ENCODE measurements around the gene NECTIN2. TPM values are rescaled to one million over a fixed set of nuclear protein-coding genes. Genes with fewer than 3 reads are reported as not detected.
"Not testable (repeated sequence)": the region's sequence is repeated elsewhere in the genome, so short reads cannot be mapped to it uniquely, and the experiment has no call there.

Gene NECTIN2
- total and polyA plus RNA-seq, 2 donors (not counting 1 experiment from before 2014, with no cell fraction given), result 0.15 to 0.32 TPM

DNA sequence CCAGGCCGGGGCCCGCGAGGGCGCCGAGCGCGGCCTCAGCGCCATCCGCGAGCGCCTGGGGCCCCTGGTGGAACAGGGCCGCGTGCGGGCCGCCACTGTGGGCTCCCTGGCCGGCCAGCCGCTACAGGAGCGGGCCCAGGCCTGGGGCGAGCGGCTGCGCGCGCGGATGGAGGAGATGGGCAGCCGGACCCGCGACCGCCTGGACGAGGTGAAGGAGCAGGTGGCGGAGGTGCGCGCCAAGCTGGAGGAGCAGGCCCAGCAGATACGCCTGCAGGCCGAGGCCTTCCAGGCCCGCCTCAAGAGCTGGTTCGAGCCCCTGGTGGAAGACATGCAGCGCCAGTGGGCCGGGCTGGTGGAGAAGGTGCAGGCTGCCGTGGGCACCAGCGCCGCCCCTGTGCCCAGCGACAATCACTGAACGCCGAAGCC is 62.8 kb downstream of the NECTIN2 start:
- Histone ChIP-seq H3K9ac (ENCODE audit: low read length) (no peak overlapping the region), H4K20me1 (ENCODE audit: control insufficient read depth, insufficient read depth, low read length, poor library complexity, severe bottlenecking) (no peaks in the 10 kb centered on the region), H3K79me2 (ENCODE audit: control insufficient read depth, insufficient read depth, low read length) (no peaks in the 10 kb centered on the region), H2AFZ (ENCODE audit: insufficient read depth, low read depth, low read length, poor library complexity, severe bottlenecking) (no peak overlapping the region), H3K27ac (ENCODE audit: low read length in 2 of 2) (no peak overlapping the region), H3K36me3 (replicated peaks in 1 of 2; ENCODE audit: control extremely low read depth in 1 of 2, control insufficient read depth in 1 of 2, extremely low read depth in 1 of 2, insufficient read depth in 2 of 2, low read length in 1 of 2) (no peaks in the 10 kb centered on the region), H3K4me3 (ENCODE audit: control extremely low read depth in 1 of 5, extremely low read depth in 1 of 5, insufficient read depth in 1 of 5, low read depth in 2 of 5, low read length in 4 of 5) (no peak overlapping the region), H3K9me3 (ENCODE audit: control extremely low read depth in 1 of 3, control insufficient read depth in 2 of 3, insufficient read depth in 1 of 3, low read length in 2 of 3) (peaks cover 0 to 4% (median 0%) of the 10 kb centered on the region in 3 donors), H3K4me1 (ENCODE audit: control insufficient read depth in 2 of 2, insufficient read depth in 2 of 2, low read length in 2 of 2) (peaks cover 15 to 16% of the 10 kb centered on the region in 2 donors), H3K27me3 (replicated peaks in 1 of 4; ENCODE audit: control extremely low read depth in 1 of 4, control insufficient read depth in 3 of 4, insufficient read depth in 4 of 4, low read length in 3 of 4) (peaks cover 0 to 39% (median 10%) of the 10 kb centered on the region in 4 experiments), H3K4me2 (replicated peaks; ENCODE audit: low read depth, low read length, poor library complexity, severe bottlenecking) (no peak overlapping the region)
- H3K4me1 Mint-ChIP-seq, result peaks cover 13% of the 10 kb centered on the region
- TF ChIP-seq, protein P1, sequence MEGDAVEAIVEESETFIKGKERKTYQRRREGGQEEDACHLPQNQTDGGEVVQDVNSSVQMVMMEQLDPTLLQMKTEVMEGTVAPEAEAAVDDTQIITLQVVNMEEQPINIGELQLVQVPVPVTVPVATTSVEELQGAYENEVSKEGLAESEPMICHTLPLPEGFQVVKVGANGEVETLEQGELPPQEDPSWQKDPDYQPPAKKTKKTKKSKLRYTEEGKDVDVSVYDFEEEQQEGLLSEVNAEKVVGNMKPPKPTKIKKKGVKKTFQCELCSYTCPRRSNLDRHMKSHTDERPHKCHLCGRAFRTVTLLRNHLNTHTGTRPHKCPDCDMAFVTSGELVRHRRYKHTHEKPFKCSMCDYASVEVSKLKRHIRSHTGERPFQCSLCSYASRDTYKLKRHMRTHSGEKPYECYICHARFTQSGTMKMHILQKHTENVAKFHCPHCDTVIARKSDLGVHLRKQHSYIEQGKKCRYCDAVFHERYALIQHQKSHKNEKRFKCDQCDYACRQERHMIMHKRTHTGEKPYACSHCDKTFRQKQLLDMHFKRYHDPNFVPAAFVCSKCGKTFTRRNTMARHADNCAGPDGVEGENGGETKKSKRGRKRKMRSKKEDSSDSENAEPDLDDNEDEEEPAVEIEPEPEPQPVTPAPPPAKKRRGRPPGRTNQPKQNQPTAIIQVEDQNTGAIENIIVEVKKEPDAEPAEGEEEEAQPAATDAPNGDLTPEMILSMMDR (IDR thresholded peaks at IDR 0.05), result no peak
- TF ChIP-seq EZH2 (IDR thresholded peaks at IDR 0.05; ENCODE audit: borderline replicate concordance, insufficient read depth, low read depth, low read length, poor library complexity, severe bottlenecking), result no peak
- no peaks in the 10 kb centered on the region for H3K9me3 Mint-ChIP-seq (ENCODE audit: insufficient read depth)
- H3K4me3 Mint-ChIP-seq, result no peak overlapping the region
- H3K27me3 Mint-ChIP-seq, result peaks cover 33% of the 10 kb centered on the region
- intact Hi-C loops (cut with micrococcal nuclease), result no loop called here
- H3K27ac Mint-ChIP-seq, result no peak overlapping the region
- WGBS (ENCODE audit: insufficient coverage), result 97% methylated on average over 44 of the region's 44 CpGs
- POLR2A ChIA-PET, result no interaction called here
- no peak for DNase-seq
- ATAC-seq (ENCODE audit: low read depth), result no peak
- CTCF ChIA-PET, result interaction anchor here (0.9 kb wide), 1 partner anchor 39 kb away, joined by 3 read pairs; no protein-coding TSS in a partner anchor

DNA sequence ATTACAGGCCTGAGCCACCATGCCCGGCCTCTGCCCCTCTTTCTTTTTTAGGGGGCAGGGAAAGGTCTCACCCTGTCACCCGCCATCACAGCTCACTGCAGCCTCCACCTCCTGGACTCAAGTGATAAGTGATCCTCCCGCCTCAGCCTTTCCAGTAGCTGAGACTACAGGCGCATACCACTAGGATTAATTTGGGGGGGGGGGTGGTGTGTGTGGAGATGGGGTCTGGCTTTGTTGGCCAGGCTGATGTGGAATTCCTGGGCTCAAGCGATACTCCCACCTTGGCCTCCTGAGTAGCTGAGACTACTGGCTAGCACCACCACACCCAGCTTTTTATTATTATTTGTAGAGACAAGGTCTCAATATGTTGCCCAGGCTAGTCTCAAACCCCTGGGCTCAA is 63.7 kb downstream of the NECTIN2 start:
- H3K27ac ChIP-seq (ENCODE audit: low read length in 2 of 2), result no peak overlapping the region
- Mint-ChIP-seq H3K27ac (no peak overlapping the region), H3K27me3 (peaks cover 39% of the 10 kb centered on the region), H3K4me1 (peaks cover 19% of the 10 kb centered on the region), H3K9me3 (ENCODE audit: insufficient read depth) (no peaks in the 10 kb centered on the region), H3K4me3 (no peak overlapping the region)
- ATAC-seq (ENCODE audit: low read depth) (no peak), DNase-seq (no peak)
- no peak overlapping the region for H3K4me2 ChIP-seq (replicated peaks; ENCODE audit: low read depth, low read length, poor library complexity, severe bottlenecking)
- intact Hi-C loops (cut with micrococcal nuclease), result no loop called here
- CTCF ChIA-PET, result interaction anchor here (0.6 to 1.1 kb wide), 3 partner anchors 38 to 1217 kb away, joined by 3 read pairs; no protein-coding TSS in a partner anchor
- peaks cover 0 to 47% (median 11%) of the 10 kb centered on the region in 4 experiments for H3K27me3 ChIP-seq (replicated peaks in 1 of 4; ENCODE audit: control extremely low read depth in 1 of 4, control insufficient read depth in 3 of 4, insufficient read depth in 4 of 4, low read length in 3 of 4)
- H3K36me3 ChIP-seq (replicated peaks in 1 of 2; ENCODE audit: control extremely low read depth in 1 of 2, control insufficient read depth in 1 of 2, extremely low read depth in 1 of 2, insufficient read depth in 2 of 2, low read length in 1 of 2), result no peaks in the 10 kb centered on the region
- no peaks in the 10 kb centered on the region for H3K79me2 ChIP-seq (ENCODE audit: control insufficient read depth, insufficient read depth, low read length)
- H3K4me1 ChIP-seq (ENCODE audit: control insufficient read depth in 2 of 2, insufficient read depth in 2 of 2, low read length in 2 of 2), result peaks cover 22% of the 10 kb centered on the region in 2 donors
- 83% methylated on average over 1 of the region's 5 CpGs for WGBS (ENCODE audit: insufficient coverage)
- no peak overlapping the region for H3K4me3 ChIP-seq (ENCODE audit: control extremely low read depth in 1 of 5, extremely low read depth in 1 of 5, insufficient read depth in 1 of 5, low read depth in 2 of 5, low read length in 4 of 5)
- H2AFZ ChIP-seq (ENCODE audit: insufficient read depth, low read depth, low read length, poor library complexity, severe bottlenecking), result no peak overlapping the region
- POLR2A ChIA-PET, result no interaction called here
- H4K20me1 ChIP-seq (ENCODE audit: control insufficient read depth, insufficient read depth, low read length, poor library complexity, severe bottlenecking), result no peaks in the 10 kb centered on the region
- peaks cover 0 to 9% (median 0%) of the 10 kb centered on the region in 3 donors for H3K9me3 ChIP-seq (ENCODE audit: control extremely low read depth in 1 of 3, control insufficient read depth in 2 of 3, insufficient read depth in 1 of 3, low read length in 2 of 3)
- H3K9ac ChIP-seq (ENCODE audit: low read length), result no peak overlapping the region
- TF ChIP-seq, protein P1 (IDR thresholded peaks at IDR 0.05), result no peak
- TF ChIP-seq EZH2 (IDR thresholded peaks at IDR 0.05; ENCODE audit: borderline replicate concordance, insufficient read depth, low read depth, low read length, poor library complexity, severe bottlenecking), result no peak

DNA sequence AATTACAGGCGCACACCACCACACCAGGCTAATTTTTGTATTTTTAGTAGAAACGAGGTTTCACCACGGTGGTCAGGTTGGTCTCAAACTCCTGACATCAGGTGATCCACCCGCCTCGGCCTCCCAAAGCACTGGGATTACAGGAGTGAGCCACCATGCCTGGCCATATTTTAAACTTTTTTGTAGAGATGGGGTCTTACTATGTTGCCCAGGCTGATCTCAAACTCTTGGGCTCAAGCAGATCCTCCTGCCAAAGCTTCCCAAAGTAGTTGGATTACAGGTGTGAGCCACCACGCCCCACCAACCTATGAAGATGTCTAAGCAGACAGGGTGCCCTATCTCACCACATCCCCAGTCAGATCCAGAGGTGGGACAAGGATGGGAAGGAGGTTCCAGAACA is 65.8 kb downstream of the NECTIN2 start:
- Histone ChIP-seq H3K4me1 (ENCODE audit: control insufficient read depth in 2 of 2, insufficient read depth in 2 of 2, low read length in 2 of 2) (peaks cover 7 to 13% of the 10 kb centered on the region in 2 donors), H3K27me3 (replicated peaks in 1 of 4; ENCODE audit: control extremely low read depth in 1 of 4, control insufficient read depth in 3 of 4, insufficient read depth in 4 of 4, low read length in 3 of 4) (peaks cover 0 to 29% (median 2%) of the 10 kb centered on the region in 4 experiments)
- H4K20me1 ChIP-seq (ENCODE audit: control insufficient read depth, insufficient read depth, low read length, poor library complexity, severe bottlenecking); intact Hi-C loops (cut with micrococcal nuclease); H3K4me2 ChIP-seq (replicated peaks; ENCODE audit: low read depth, low read length, poor library complexity, severe bottlenecking); H3K27ac Mint-ChIP-seq; POLR2A ChIA-PET; ATAC-seq (ENCODE audit: low read depth); H3K9me3 ChIP-seq (ENCODE audit: control extremely low read depth in 1 of 3, control insufficient read depth in 2 of 3, insufficient read depth in 1 of 3, low read length in 2 of 3); H3K9me3 Mint-ChIP-seq (ENCODE audit: insufficient read depth); H3K4me1 Mint-ChIP-seq; H3K4me3 ChIP-seq (ENCODE audit: control extremely low read depth in 1 of 5, extremely low read depth in 1 of 5, insufficient read depth in 1 of 5, low read depth in 2 of 5, low read length in 4 of 5); H3K9ac ChIP-seq (ENCODE audit: low read length); H3K36me3 ChIP-seq (replicated peaks in 1 of 2; ENCODE audit: control extremely low read depth in 1 of 2, control insufficient read depth in 1 of 2, extremely low read depth in 1 of 2, insufficient read depth in 2 of 2, low read length in 1 of 2); H3K79me2 ChIP-seq (ENCODE audit: control insufficient read depth, insufficient read depth, low read length); H2AFZ ChIP-seq (ENCODE audit: insufficient read depth, low read depth, low read length, poor library complexity, severe bottlenecking); H3K27ac ChIP-seq (ENCODE audit: low read length in 2 of 2); H3K4me3 Mint-ChIP-seq; DNase-seq: not testable (repeated sequence)
- peaks cover 29% of the 10 kb centered on the region for H3K27me3 Mint-ChIP-seq
- CTCF ChIA-PET, result interaction anchor here (1.2 to 1.5 kb wide), 2 partner anchors 8 to 39 kb away, joined by 3 read pairs; no protein-coding TSS in a partner anchor
- 82% methylated on average over 3 of the region's 6 CpGs for WGBS (ENCODE audit: insufficient coverage)

Data from B cell (primary cell).